HepG2 (cell line): Measurements from ENCODE around the gene ARR3.

Experiments used
- CENPX ChIP-seq: sonication (generic); formaldehyde crosslinking; IDR thresholded peaks from 2 replicates; pipeline ENCODE4 v1.9.0; 2021; ENCODE audit warnings: mild to moderate bottlenecking, missing genetic modification reagents, moderate library complexity
- HNRNPLL ChIP-seq: fragments of 200-400 bp; formaldehyde crosslinking; IDR thresholded peaks from 2 replicates; pipeline ENCODE4 v1.6.1; 2017; ENCODE audit warnings: mild to moderate bottlenecking, low read depth, low read length; ENCODE audit not compliant: poor library complexity, severe bottlenecking
- MTA3 ChIP-seq: sonication (generic); formaldehyde crosslinking; IDR thresholded peaks from 2 replicates; pipeline ENCODE4 v1.4.0; 2020; ENCODE audit warnings: missing genetic modification reagents
- NCOA1 ChIP-seq: sonication (generic); formaldehyde crosslinking; IDR thresholded peaks from 2 replicates; pipeline ENCODE4 v1.9.0; 2021; ENCODE audit warnings: missing genetic modification reagents
- NPAS2 ChIP-seq: sonication (generic); formaldehyde crosslinking; IDR thresholded peaks from 2 replicates; pipeline ENCODE4 v1.8.0; 2022; ENCODE audit warnings: mild to moderate bottlenecking, missing genetic modification reagents, borderline replicate concordance
- SMC3 ChIP-seq: IDR thresholded peaks from 2 replicates; pipeline ENCODE4 v1.6.1; 2011; ENCODE audit warnings: low read length, improper control_type of control experiment
- TAF1 ChIP-seq: sonication (generic); formaldehyde crosslinking; IDR thresholded peaks from 2 replicates; pipeline ENCODE4 v1.4.0; 2020; ENCODE audit warnings: missing genetic modification reagents
- TOE1 ChIP-seq: sonication (generic); formaldehyde crosslinking; IDR thresholded peaks from 2 replicates; pipeline ENCODE4 v1.4.0; 2020; ENCODE audit warnings: mild to moderate bottlenecking, missing genetic modification reagents
- ZFP36 ChIP-seq: fragments of 150-350 bp; IDR thresholded peaks from 2 replicates; pipeline ENCODE4 v1.6.1; 2018; ENCODE audit warnings: borderline replicate concordance, low read length, low read depth; ENCODE audit not compliant: partially characterized antibody
- ZNF232 ChIP-seq: sonication (generic); formaldehyde crosslinking; IDR thresholded peaks from 2 replicates; pipeline ENCODE4 v1.4.0; 2020; ENCODE audit warnings: missing genetic modification reagents, borderline replicate concordance
- TF ChIP-seq, protein P1 (sequence below), 2 experiments: sonication (generic) in 1 of 2; formaldehyde crosslinking in 1 of 2; IDR thresholded peaks; 2 replicates each; pipeline versions ENCODE4 v1.4.0 to v1.6.1; 2018 to 2020; ENCODE audit warnings: missing genetic modification reagents in 2 of 2, borderline replicate concordance in 1 of 2, low read depth in 1 of 2, mild to moderate bottlenecking in 1 of 2, missing biosample characterization in 1 of 2
- TF ChIP-seq, protein P2 (sequence below): sonication (generic); formaldehyde crosslinking; IDR thresholded peaks from 2 replicates; pipeline ENCODE4 v1.4.0; 2020; ENCODE audit warnings: low read depth, missing genetic modification reagents

DNA sequence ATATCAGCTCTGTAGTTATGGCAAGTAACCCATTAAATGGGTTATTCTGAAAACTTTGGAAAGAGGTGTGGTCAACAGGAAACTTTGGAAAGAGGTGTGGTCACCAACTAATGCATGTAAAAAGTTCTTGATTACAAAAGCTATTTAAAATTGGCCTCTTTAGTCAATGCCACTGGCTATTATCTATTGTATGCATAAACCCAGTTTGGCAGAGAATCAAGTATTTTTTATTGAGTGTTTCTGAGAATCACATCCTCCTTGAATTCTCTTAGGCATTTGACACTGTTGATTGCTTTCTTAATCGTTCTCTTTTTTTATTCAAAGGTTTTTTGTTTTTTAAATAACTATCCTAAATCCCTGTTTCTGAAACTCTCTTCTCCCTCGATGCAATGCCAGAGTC, 15.6 kb upstream of the ARR3 start:
- no peak for TF ChIP-seq CENPX (CRISPR knock-in tag)
- no peak for TF ChIP-seq TOE1
- TF ChIP-seq, protein P1, sequence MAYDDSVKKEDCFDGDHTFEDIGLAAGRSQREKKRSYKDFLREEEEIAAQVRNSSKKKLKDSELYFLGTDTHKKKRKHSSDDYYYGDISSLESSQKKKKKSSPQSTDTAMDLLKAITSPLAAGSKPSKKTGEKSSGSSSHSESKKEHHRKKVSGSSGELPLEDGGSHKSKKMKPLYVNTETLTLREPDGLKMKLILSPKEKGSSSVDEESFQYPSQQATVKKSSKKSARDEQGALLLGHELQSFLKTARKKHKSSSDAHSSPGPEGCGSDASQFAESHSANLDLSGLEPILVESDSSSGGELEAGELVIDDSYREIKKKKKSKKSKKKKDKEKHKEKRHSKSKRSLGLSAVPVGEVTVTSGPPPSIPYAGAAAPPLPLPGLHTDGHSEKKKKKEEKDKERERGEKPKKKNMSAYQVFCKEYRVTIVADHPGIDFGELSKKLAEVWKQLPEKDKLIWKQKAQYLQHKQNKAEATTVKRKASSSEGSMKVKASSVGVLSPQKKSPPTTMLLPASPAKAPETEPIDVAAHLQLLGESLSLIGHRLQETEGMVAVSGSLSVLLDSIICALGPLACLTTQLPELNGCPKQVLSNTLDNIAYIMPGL (CRISPR knock-in tag; IDR thresholded peaks at IDR 0.05; ENCODE audit: borderline replicate concordance in 1 of 2, low read depth in 1 of 2): no peak
- TF ChIP-seq MTA3: no peak
- TF ChIP-seq ZNF232 (CRISPR knock-in tag): no peak
- TF ChIP-seq NCOA1 (CRISPR knock-in tag): no peak
- TF ChIP-seq SMC3: no peak
- TF ChIP-seq TAF1 (CRISPR knock-in tag): no peak
- no peak for TF ChIP-seq HNRNPLL
- no peak for TF ChIP-seq NPAS2
- TF ChIP-seq ZFP36: no peak
- TF ChIP-seq, protein P2, sequence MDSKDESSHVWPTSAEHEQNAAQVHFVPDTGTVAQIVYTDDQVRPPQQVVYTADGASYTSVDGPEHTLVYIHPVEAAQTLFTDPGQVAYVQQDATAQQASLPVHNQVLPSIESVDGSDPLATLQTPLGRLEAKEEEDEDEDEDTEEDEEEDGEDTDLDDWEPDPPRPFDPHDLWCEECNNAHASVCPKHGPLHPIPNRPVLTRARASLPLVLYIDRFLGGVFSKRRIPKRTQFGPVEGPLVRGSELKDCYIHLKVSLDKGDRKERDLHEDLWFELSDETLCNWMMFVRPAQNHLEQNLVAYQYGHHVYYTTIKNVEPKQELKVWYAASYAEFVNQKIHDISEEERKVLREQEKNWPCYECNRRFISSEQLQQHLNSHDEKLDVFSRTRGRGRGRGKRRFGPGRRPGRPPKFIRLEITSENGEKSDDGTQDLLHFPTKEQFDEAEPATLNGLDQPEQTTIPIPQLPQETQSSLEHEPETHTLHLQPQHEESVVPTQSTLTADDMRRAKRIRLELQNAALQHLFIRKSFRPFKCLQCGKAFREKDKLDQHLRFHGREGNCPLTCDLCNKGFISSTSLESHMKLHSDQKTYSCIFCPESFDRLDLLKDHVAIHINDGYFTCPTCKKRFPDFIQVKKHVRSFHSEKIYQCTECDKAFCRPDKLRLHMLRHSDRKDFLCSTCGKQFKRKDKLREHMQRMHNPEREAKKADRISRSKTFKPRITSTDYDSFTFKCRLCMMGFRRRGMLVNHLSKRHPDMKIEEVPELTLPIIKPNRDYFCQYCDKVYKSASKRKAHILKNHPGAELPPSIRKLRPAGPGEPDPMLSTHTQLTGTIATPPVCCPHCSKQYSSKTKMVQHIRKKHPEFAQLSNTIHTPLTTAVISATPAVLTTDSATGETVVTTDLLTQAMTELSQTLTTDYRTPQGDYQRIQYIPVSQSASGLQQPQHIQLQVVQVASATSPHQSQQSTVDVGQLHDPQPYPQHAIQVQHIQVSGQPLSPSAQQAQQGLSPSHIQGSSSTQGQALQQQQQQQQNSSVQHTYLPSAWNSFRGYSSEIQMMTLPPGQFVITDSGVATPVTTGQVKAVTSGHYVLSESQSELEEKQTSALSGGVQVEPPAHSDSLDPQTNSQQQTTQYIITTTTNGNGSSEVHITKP (CRISPR knock-in tag): no peak
